ENCODE measurements around the gene DCXR.

GRCh38 chr17:82024859-82025258 is 12.6 kb downstream of the DCXR start:
- TF ChIP-seq POLR2AphosphoS5 (IDR thresholded peaks at IDR 0.05; ENCODE audit: low read depth, low read length): no peak
- TF ChIP-seq POLR2A (IDR thresholded peaks at IDR 0.05; ENCODE audit: low read depth, low read length): no peak
- no peak for TF ChIP-seq TAF1 (IDR thresholded peaks at IDR 0.05; ENCODE audit: low read depth, low read length)
- no peak for TF ChIP-seq SPI1 (IDR thresholded peaks at IDR 0.05; ENCODE audit: low read depth, low read length)
